NT2/D1 (cell line): ENCODE results near the gene WNK2.
"Not testable (repeated sequence)": the region's sequence is repeated elsewhere in the genome, so short reads cannot be mapped to it uniquely, and the experiment has no call there.

Source experiments
- DNase-seq: peaks from one replicate; pipeline ENCODE4 v3.0.0-alpha.2; 2011; ENCODE audit warnings: low read depth, low spot score
- H3K27me3 ChIP-seq: 2 replicates; pipeline ENCODE4 v1.6.0; 2011; ENCODE audit warnings: mild to moderate bottlenecking; ENCODE audit not compliant: insufficient read length, insufficient read depth
- H3K36me3 ChIP-seq: 2 replicates; pipeline ENCODE4 v1.6.1; 2011; ENCODE audit warnings: mild to moderate bottlenecking, low read length, mixed read lengths; ENCODE audit not compliant: insufficient read depth, insufficient read length
- H3K4me1 ChIP-seq: 2 replicates; pipeline ENCODE4 v1.5.1; 2011; ENCODE audit not compliant: insufficient read depth, insufficient read length
- H3K4me3 ChIP-seq: 2 replicates; pipeline ENCODE4 v1.5.1; 2011; ENCODE audit warnings: low read depth; ENCODE audit not compliant: insufficient read length
- H3K9ac ChIP-seq: 2 replicates; pipeline ENCODE4 v1.6.0; 2011; ENCODE audit warnings: low read depth; ENCODE audit not compliant: insufficient read length
- H3K9me3 ChIP-seq: 2 replicates; pipeline ENCODE4 v1.5.1; 2011; ENCODE audit warnings: mild to moderate bottlenecking, low read length; ENCODE audit not compliant: insufficient read depth
- SUZ12 ChIP-seq: IDR thresholded peaks from 2 replicates; pipeline ENCODE4 v1.6.1; 2011; ENCODE audit not compliant: insufficient read length, insufficient read depth; ENCODE audit errors: extremely low read depth
- YY1 ChIP-seq: IDR thresholded peaks from 2 replicates; pipeline ENCODE4 v1.6.1; 2011; ENCODE audit not compliant: insufficient read length, insufficient read depth
- ZNF274 ChIP-seq: IDR thresholded peaks from 2 replicates; pipeline ENCODE4 v1.6.1; 2011; ENCODE audit warnings: mild to moderate bottlenecking, low read depth, low read length

Gene WNK2

DNA sequence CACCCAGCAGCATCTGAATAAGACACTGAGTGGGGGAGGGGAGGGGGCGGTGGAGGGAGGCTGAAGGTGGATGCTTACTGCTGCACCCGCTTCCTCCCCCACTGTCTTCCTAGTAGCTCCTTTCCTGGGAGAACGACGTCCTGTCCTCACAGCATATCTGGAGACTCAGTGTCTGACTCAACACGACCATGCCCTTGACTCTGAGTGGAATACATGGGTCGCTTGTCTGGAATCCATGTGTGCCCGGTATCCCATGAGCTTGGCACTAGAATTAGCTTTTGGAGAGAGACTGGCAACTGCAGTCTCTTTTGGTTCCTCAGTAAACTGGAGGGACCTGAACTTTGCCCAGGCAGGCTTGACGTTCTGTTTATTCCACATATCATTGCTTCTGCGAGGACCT is 142.1 kb downstream of the WNK2 start:
- Histone ChIP-seq H3K9ac (no peak overlapping the region), H3K36me3 (peaks cover 3% of the 10 kb centered on the region), H3K9me3 (no peaks in the 10 kb centered on the region), H3K27me3 (no peaks in the 10 kb centered on the region), H3K4me3 (no peak overlapping the region), H3K4me1 (peaks cover 20% of the 10 kb centered on the region)
- TF ChIP-seq YY1: no peak
- TF ChIP-seq SUZ12: no peak
- no peak for TF ChIP-seq ZNF274
- no peak for DNase-seq

- H3K27me3 ChIP-seq: no peaks in the 10 kb centered on the region
- H3K4me3 ChIP-seq: no peak overlapping the region
- H3K9me3 ChIP-seq: 0 out of 2 replicates have a peak, but pooled peaks cover 4% of the 10 kb centered on the region
- no peak for DNase-seq
- peaks cover 20% of the 10 kb centered on the region for H3K4me1 ChIP-seq
- TF ChIP-seq YY1 (no peak), SUZ12 (no peak), ZNF274 (no peak)
- no peak overlapping the region for H3K9ac ChIP-seq
- peaks cover 3% of the 10 kb centered on the region for H3K36me3 ChIP-seq
These were observed 142.7 kb downstream of the WNK2 start for GRCh38 chr9:93326654-93327053.

DNA sequence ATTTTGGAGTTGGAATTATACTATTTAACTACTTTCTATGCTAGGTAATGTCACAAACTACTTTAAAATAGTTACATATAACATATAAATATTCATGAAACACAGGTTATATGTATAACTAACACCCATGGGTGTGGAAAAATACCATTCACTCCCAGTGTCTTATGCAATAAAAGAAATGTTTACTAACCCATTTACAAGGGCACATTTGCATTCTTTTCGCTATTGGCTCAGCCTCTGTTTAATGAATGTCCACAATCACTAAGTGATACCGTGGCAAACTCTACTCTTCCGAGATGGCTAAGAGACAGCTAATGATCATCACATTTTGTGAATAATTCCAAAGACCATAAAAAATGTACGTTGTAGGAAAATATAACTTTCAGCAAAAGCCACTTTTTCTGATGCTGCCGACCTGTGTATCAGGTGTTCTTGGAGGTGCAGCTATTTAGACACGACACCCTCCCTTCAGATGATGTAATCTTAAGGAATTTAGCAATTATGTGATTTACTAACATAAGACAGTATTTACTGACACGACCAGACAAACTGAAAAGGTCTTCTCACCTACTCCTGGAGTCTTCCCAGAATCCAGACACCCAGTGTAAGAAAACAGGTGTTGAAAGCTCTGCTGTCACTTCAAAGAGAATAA is 145.8 kb downstream of the WNK2 start:
- no peak for DNase-seq
- Histone ChIP-seq H3K9me3 (0 out of 2 replicates have a peak, but pooled peaks cover 10% of the 10 kb centered on the region), H3K9ac (no peak overlapping the region), H3K4me1 (peaks cover 15% of the 10 kb centered on the region), H3K27me3 (no peaks in the 10 kb centered on the region), H3K4me3 (no peak overlapping the region), H3K36me3 (peaks cover 5% of the 10 kb centered on the region)
- TF ChIP-seq ZNF274: no peak
- no peak for TF ChIP-seq SUZ12
- no peak for TF ChIP-seq YY1

DNA sequence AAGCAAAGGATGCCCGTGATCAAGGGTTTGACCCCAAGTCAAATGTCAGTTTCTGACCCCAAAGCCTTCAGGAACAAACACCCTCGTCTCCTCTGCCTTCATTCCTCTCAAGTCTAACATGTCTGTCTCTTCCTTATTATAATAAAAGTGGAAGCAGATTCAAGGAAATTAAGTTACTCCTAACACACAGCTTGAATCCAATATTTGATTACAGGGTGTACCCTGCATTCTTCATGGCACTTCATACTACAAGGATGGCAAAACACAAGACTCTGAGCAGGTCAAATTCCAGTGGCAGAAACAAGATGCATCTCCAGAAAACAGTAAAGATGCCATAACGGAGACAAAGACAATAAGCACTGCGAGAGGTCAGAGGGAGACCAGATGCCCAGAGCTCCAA is 148.4 kb downstream of the WNK2 start:
- Histone ChIP-seq H3K4me3 (no peak overlapping the region), H3K4me1 (no peaks in the 10 kb centered on the region), H3K9ac (no peak overlapping the region), H3K9me3 (peaks cover 19% of the 10 kb centered on the region), H3K36me3 (peaks cover 2% of the 10 kb centered on the region), H3K27me3 (no peaks in the 10 kb centered on the region)
- DNase-seq: no peak
- TF ChIP-seq YY1: no peak
- no peak for TF ChIP-seq ZNF274
- TF ChIP-seq SUZ12: no peak

DNA sequence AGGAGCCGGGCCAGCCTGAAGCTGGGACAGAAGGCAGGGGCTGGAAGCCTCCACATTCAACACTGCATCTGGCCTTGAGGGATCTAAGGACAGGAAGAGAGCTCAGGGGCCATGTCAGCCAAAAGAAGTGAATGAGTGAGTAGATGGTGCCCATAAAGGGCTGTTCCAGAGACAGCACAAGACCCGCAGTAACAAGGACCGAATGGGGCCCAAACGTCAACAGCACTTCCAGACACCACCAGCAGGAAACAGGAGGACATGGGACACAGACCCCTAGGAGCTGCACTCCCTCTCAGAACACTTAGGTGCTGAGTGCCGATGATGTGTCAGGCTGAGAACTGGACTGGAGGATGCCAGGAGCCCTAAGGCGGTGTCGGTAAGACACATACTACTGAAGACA is 152.8 kb downstream of the WNK2 start:
- Histone ChIP-seq H3K36me3 (peaks cover 2% of the 10 kb centered on the region), H3K9me3 (peaks cover 51% of the 10 kb centered on the region), H3K4me3 (no peak overlapping the region), H3K4me1 (no peaks in the 10 kb centered on the region), H3K27me3 (no peaks in the 10 kb centered on the region), H3K9ac (no peak overlapping the region)
- no peak for TF ChIP-seq YY1
- no peak for TF ChIP-seq SUZ12
- TF ChIP-seq ZNF274: no peak
- DNase-seq: no peak

- not testable (repeated sequence) for H3K4me3 ChIP-seq, H3K36me3 ChIP-seq, H3K4me1 ChIP-seq, DNase-seq, H3K27me3 ChIP-seq, H3K9ac ChIP-seq
- peaks cover 44% of the 10 kb centered on the region for H3K9me3 ChIP-seq
These were observed 154.3 kb downstream of the WNK2 start for GRCh38 chr9:93338196-93338595.

DNA sequence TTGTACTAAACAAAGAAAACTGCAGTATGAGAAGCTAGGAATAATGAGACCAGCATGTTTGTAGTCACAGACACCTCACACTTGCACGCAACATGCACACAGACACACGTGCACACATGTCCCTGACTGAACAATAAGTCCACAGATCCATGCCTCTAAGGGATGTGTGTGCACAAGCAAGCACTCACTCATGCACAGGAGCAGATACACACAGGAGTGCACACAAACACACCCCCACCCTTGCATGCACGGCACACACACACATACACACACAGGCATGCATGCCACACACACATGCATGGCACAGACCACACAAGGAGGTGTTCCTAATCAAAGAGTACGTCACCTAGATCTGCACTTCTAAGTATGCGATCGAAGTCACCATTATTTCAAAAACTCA is 156.2 kb downstream of the WNK2 start:
- Histone ChIP-seq H3K36me3 (no peaks in the 10 kb centered on the region), H3K27me3 (no peaks in the 10 kb centered on the region), H3K4me3 (no peak overlapping the region), H3K9me3 (peaks cover 44% of the 10 kb centered on the region), H3K4me1 (no peaks in the 10 kb centered on the region), H3K9ac (no peak overlapping the region)
- TF ChIP-seq SUZ12 (no peak), ZNF274 (no peak), YY1 (no peak)
- no peak for DNase-seq

DNA sequence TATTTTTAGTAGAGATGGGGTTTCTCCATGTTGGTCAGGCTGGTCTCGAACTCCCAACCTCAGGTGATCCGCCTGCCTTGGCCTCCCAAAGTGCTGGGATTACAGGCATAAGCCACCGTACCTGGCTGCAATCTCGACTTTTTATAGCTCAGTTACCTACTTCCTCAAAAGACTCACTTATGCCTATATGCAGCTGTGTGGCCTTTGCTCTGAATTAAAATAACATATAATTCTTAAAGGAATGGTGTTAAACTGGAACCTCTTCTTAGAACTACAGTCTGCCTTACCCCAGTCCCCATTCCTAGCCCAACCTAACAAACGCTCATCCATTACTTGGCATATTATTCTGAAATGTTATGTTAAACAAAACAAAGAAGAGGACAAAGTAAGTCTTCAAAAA is 157.9 kb downstream of the WNK2 start:
- not testable (repeated sequence) for H3K27me3 ChIP-seq, DNase-seq, H3K36me3 ChIP-seq, H3K4me1 ChIP-seq, H3K4me3 ChIP-seq, H3K9ac ChIP-seq
- peaks cover 55% of the 10 kb centered on the region for H3K9me3 ChIP-seq

- not testable (repeated sequence) for H3K4me3 ChIP-seq, H3K27me3 ChIP-seq, H3K36me3 ChIP-seq, H3K9ac ChIP-seq, H3K4me1 ChIP-seq, DNase-seq
- H3K9me3 ChIP-seq: peaks cover 49% of the 10 kb centered on the region
These were observed 158.5 kb downstream of the WNK2 start for GRCh38 chr9:93342428-93342827.
